Measurements from ENCODE around the gene ADGRD2. TPM values are rescaled to one million over a fixed set of nuclear protein-coding genes. Genes with fewer than 3 reads are reported as not detected.

Gene ADGRD2
- total RNA-seq, 1 experiment from 2014 or later = 1.5 TPM

GRCh38 chr9:124526174-124526573 is 75.9 kb downstream of the ADGRD2 start:
- TF ChIP-seq, protein P1, sequence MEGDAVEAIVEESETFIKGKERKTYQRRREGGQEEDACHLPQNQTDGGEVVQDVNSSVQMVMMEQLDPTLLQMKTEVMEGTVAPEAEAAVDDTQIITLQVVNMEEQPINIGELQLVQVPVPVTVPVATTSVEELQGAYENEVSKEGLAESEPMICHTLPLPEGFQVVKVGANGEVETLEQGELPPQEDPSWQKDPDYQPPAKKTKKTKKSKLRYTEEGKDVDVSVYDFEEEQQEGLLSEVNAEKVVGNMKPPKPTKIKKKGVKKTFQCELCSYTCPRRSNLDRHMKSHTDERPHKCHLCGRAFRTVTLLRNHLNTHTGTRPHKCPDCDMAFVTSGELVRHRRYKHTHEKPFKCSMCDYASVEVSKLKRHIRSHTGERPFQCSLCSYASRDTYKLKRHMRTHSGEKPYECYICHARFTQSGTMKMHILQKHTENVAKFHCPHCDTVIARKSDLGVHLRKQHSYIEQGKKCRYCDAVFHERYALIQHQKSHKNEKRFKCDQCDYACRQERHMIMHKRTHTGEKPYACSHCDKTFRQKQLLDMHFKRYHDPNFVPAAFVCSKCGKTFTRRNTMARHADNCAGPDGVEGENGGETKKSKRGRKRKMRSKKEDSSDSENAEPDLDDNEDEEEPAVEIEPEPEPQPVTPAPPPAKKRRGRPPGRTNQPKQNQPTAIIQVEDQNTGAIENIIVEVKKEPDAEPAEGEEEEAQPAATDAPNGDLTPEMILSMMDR (conservative IDR thresholded peaks at IDR 0.05) = no peak
- H4K91ac ChIP-seq (ENCODE audit: insufficient read length, low read depth, low read length) = no peak overlapping the region
- no peaks in the 10 kb centered on the region for H3K27me3 Mint-ChIP-seq (ENCODE audit: low read depth)
- H2BK120ac ChIP-seq (ENCODE audit: low read depth, low read length, poor library complexity, severe bottlenecking) = no peak overlapping the region
- H3K9me3 ChIP-seq (ENCODE audit: control insufficient read depth, low read depth, low read length) = no peaks in the 10 kb centered on the region
- no peak overlapping the region for H2AK5ac ChIP-seq (ENCODE audit: insufficient read length, low read length)
- H2BK20ac ChIP-seq (ENCODE audit: low read depth, low read length, poor library complexity, severe bottlenecking) = no peak overlapping the region
- no peak overlapping the region for H4K5ac ChIP-seq (ENCODE audit: insufficient read length, low read depth, low read length)
- H3K27ac Mint-ChIP-seq = no peak overlapping the region
- no peak overlapping the region for H3K4ac ChIP-seq (ENCODE audit: low read depth, low read length)
- H3K56ac ChIP-seq (ENCODE audit: insufficient read length, low read depth, low read length) = no peak overlapping the region
- H3K4me3 Mint-ChIP-seq = no peak overlapping the region
- WGBS (ENCODE audit: extremely low coverage, insufficient read length, low lambda C conversion rate) = no CpG with 5 or more reads among the region's 2 CpGs
- H2BK12ac ChIP-seq (ENCODE audit: insufficient read length, low read depth, low read length) = no peak overlapping the region
- H3K14ac ChIP-seq (ENCODE audit: insufficient read depth, low read length) = no peak overlapping the region
- peaks cover 26 to 31% (median 27%) of the 10 kb centered on the region in 3 experiments; a peak in 6 of 7 replicates for H3K36me3 Mint-ChIP-seq (ENCODE audit: insufficient read depth in 1 of 3, low read depth in 3 of 3)
- H3K4me2 ChIP-seq (ENCODE audit: insufficient read depth, insufficient read length, low read length) = no peak overlapping the region
- H3K23ac ChIP-seq (ENCODE audit: insufficient read length, low read depth, low read length) = no peak overlapping the region
- H3K9me3 Mint-ChIP-seq = no peaks in the 10 kb centered on the region
- no peak overlapping the region for H3T11ph ChIP-seq (ENCODE audit: low read length)
- no peak overlapping the region for H4K8ac ChIP-seq (replicated peaks; ENCODE audit: insufficient read length, low read depth, low read length)
- H3K79me1 ChIP-seq (ENCODE audit: insufficient read depth, low read depth, low read length, poor library complexity, severe bottlenecking) = no peaks in the 10 kb centered on the region
- H3K79me2 ChIP-seq (ENCODE audit: insufficient read depth, low read length) = no peaks in the 10 kb centered on the region
- peaks cover 5% of the 10 kb centered on the region in 2 experiments for H3K4me1 Mint-ChIP-seq
- H3K4me1 ChIP-seq (ENCODE audit: insufficient read depth, low read length) = no peaks in the 10 kb centered on the region
- H2AFZ ChIP-seq (ENCODE audit: low read length) = no peak overlapping the region
- no peak overlapping the region for H2BK5ac ChIP-seq (ENCODE audit: insufficient read length, low read length)
- no peaks in the 10 kb centered on the region for H4K20me1 ChIP-seq (ENCODE audit: control insufficient read depth, insufficient read depth, insufficient read length)
- no peak overlapping the region for H3K9ac ChIP-seq (ENCODE audit: extremely low read depth, insufficient read length, low read length)
- no peak overlapping the region for H2BK15ac ChIP-seq (ENCODE audit: low read depth, low read length)
- H3K18ac ChIP-seq (ENCODE audit: insufficient read length, low read depth, low read length) = no peak overlapping the region
- no peak overlapping the region for H3K27ac ChIP-seq (ENCODE audit: insufficient read length, low read depth, low read length)
- no peak for DNase-seq
- no peaks in the 10 kb centered on the region for H3K23me2 ChIP-seq (ENCODE audit: insufficient read length, low read depth, low read length, poor library complexity, severe bottlenecking)
- no peaks in the 10 kb centered on the region for H3K27me3 ChIP-seq (ENCODE audit: insufficient read depth, low read length)

Measured in H9 (cell line).